GM12878 (cell line): ENCODE measurements around the gene RHOT1. TPM values are rescaled to one million over a fixed set of nuclear protein-coding genes. Genes with fewer than 3 reads are reported as not detected.
"Not testable (repeated sequence)": the region's sequence is repeated elsewhere in the genome, so short reads cannot be mapped to it uniquely, and the experiment has no call there.

Experiments used
- ATAC-seq: fragments of 200-7000 bp; cut with Tn5 transposase; 3 replicates; pipeline ENCODE4 v1.9.1; 2020; ENCODE audit warnings: mild to moderate bottlenecking, moderate library complexity
- BruUV-seq: library from RNA; stranded (reverse); fragments of 400-500 nt; replicated peaks from 2 replicates; lab custom pipeline; 2021; lab: Mats Ljungman, UMichigan
- CTCF ChIA-PET: fragments of 300-600 bp; sonication (Branson Sonifier 250); formaldehyde crosslinking; extraction: SDS; loops from one replicate; lab custom pipeline; 2021; ENCODE audit warnings: inconsistent platforms; lab: Yijun Ruan, JAX
- POLR2A ChIA-PET: fragments of 350-600 bp; formaldehyde crosslinking; extraction: SDS; loops from one replicate; lab custom pipeline; 2021; ENCODE audit warnings: inconsistent platforms; lab: Charles Lee
- RAD21 ChIA-PET: fragments of 300-600 bp; sonication (Branson Sonifier 250); formaldehyde crosslinking; loops from one replicate; lab custom pipeline; 2023; ENCODE audit warnings: antibody characterized with exemption; ENCODE audit not compliant: unreplicated experiment; lab: Charles Lee
- SMC1A ChIA-PET: fragments of 300-600 bp; sonication (Branson Sonifier 250); formaldehyde crosslinking; loops from one replicate; lab custom pipeline; 2023; ENCODE audit not compliant: unreplicated experiment, uncharacterized antibody; lab: Charles Lee
- DNase-seq: peaks from one replicate; pipeline ENCODE4 v3.0.0-alpha.2; 2011; ENCODE audit warnings: low read depth, low spot score
- FAIRE-seq: peaks from 3 replicates; lab custom pipeline; 2011; peaks lifted over from hg19 to GRCh38; lab: Jason Lieb, UNC
- H2AFZ ChIP-seq: 2 replicates; pipeline ENCODE4 v1.6.0; 2011; ENCODE audit warnings: low read depth, low read length, control low read depth; ENCODE audit not compliant: control insufficient read depth
- H3K27ac ChIP-seq: 2 replicates; pipeline ENCODE4 v1.5.1; 2011; ENCODE audit warnings: control low read depth; ENCODE audit not compliant: control insufficient read depth, insufficient read depth
- H3K27me3 ChIP-seq, 2 experiments: replicated peaks in 1 of 2; 2 replicates each; pipeline versions ENCODE4 v1.6.0 to v1.6.1; 2011; ENCODE audit warnings: low read length in 1 of 2; ENCODE audit not compliant: control insufficient read depth in 2 of 2, insufficient read depth in 2 of 2
- H3K36me3 ChIP-seq, 2 experiments: 2 replicates each; pipeline ENCODE4 v1.5.1; 2011; ENCODE audit warnings: low read length in 1 of 2; ENCODE audit not compliant: control insufficient read depth in 2 of 2, insufficient read depth in 2 of 2
- H3K4me1 ChIP-seq: 2 replicates; pipeline ENCODE4 v1.6.1; 2011; ENCODE audit warnings: mild to moderate bottlenecking, low read length, moderate library complexity, mixed read lengths; ENCODE audit not compliant: control insufficient read depth, insufficient read depth
- H3K4me2 ChIP-seq: 2 replicates; pipeline ENCODE4 v1.6.0; 2011; ENCODE audit warnings: control low read depth; ENCODE audit not compliant: control insufficient read depth, insufficient read depth
- H3K4me3 ChIP-seq: fragments of 200-600 bp; sonication (generic); 2 replicates; pipeline ENCODE4 v1.5.1; 2016
- H3K79me2 ChIP-seq: 2 replicates; pipeline ENCODE4 v1.6.0; 2011; ENCODE audit warnings: low read length; ENCODE audit not compliant: control insufficient read depth, insufficient read depth
- H3K9ac ChIP-seq: 2 replicates; pipeline ENCODE4 v1.8.0; 2011; ENCODE audit warnings: low read length, control low read depth, mixed read lengths; ENCODE audit not compliant: control insufficient read depth, insufficient read depth
- H3K9me3 ChIP-seq: replicated peaks from 3 replicates; pipeline ENCODE4 v1.5.1; 2011; ENCODE audit warnings: mild to moderate bottlenecking, low read length; ENCODE audit not compliant: control insufficient read depth, insufficient read depth
- H4K20me1 ChIP-seq: 2 replicates; pipeline ENCODE4 v1.6.0; 2011; ENCODE audit not compliant: control insufficient read depth, insufficient read depth
- ATF2 ChIP-seq: IDR thresholded peaks from 2 replicates; pipeline ENCODE4 v1.6.1; 2012; ENCODE audit warnings: low read length, inconsistent platforms
- ATF7 ChIP-seq: fragments of 450-650 bp; IDR thresholded peaks from 2 replicates; pipeline ENCODE4 v1.6.1; 2016; ENCODE audit warnings: low read depth, mild to moderate bottlenecking
- CHD1 ChIP-seq: IDR thresholded peaks from 2 replicates; pipeline ENCODE4 v1.6.1; 2012; ENCODE audit warnings: low read depth, low read length, improper control_type of control experiment
- CTCF ChIP-seq, 3 experiments: IDR thresholded peaks in 2 of 3; conservative IDR thresholded peaks in 1 of 3; 2 replicates each; pipeline ENCODE4 v1.5.1; 2011; ENCODE audit warnings: low read depth in 3 of 3, low read length in 3 of 3, mild to moderate bottlenecking in 3 of 3, control low read depth in 2 of 3, moderate library complexity in 2 of 3, inconsistent platforms in 1 of 3, mixed read lengths in 1 of 3; ENCODE audit not compliant: control insufficient read depth in 2 of 3, insufficient read depth in 1 of 3; ENCODE audit errors: extremely low read depth in 1 of 3
- ELK1 ChIP-seq: IDR thresholded peaks from 2 replicates; pipeline ENCODE4 v1.6.1; 2012; ENCODE audit warnings: low read depth, low read length, improper control_type of control experiment
- HDAC6 ChIP-seq: fragments of 200-600 bp; sonication (generic); IDR thresholded peaks from one replicate; pipeline ENCODE4 v1.8.0; 2017; ENCODE audit warnings: antibody characterized with exemption; ENCODE audit not compliant: unreplicated experiment
- MYB ChIP-seq: fragments of 150-350 bp; IDR thresholded peaks from 2 replicates; pipeline ENCODE4 v1.6.1; 2014; ENCODE audit warnings: mild to moderate bottlenecking, low read depth, low read length, borderline replicate concordance
- RCOR1 ChIP-seq: conservative IDR thresholded peaks from 2 replicates; pipeline ENCODE4 v1.6.1; 2012; ENCODE audit warnings: low read depth, low read length, improper control_type of control experiment
- SIX5 ChIP-seq: IDR thresholded peaks from 2 replicates; pipeline ENCODE4 v1.6.1; 2011; ENCODE audit warnings: mild to moderate bottlenecking, low read depth, low read length, moderate library complexity; ENCODE audit not compliant: severe bottlenecking
- USF1 ChIP-seq: IDR thresholded peaks from 2 replicates; pipeline ENCODE4 v1.6.1; 2011; ENCODE audit warnings: borderline replicate concordance, low read depth, mild to moderate bottlenecking, moderate library complexity, mixed read lengths, low read length; ENCODE audit not compliant: insufficient read depth; ENCODE audit errors: extremely low read length
- ZNF24 ChIP-seq: fragments of 450-650 bp; IDR thresholded peaks from 2 replicates; pipeline ENCODE4 v1.6.1; 2017; ENCODE audit warnings: antibody characterized with exemption, mild to moderate bottlenecking
- ZNF274 ChIP-seq: IDR thresholded peaks from one replicate; pipeline ENCODE4 v1.8.0; 2011; ENCODE audit not compliant: insufficient read length, insufficient read depth
- WGBS: methylation state at CpG from one replicate; pipeline ENCODE4 v1.1.6; 2016; ENCODE audit warnings: low lambda C conversion rate; ENCODE audit not compliant: insufficient replicate concordance, insufficient coverage; ENCODE audit errors: missing lambda C conversion rate; 5-methylcytosine and 5-hydroxymethylcytosine counted together
- in situ Hi-C: fragments of 300-500 bp; cut with MboI; formaldehyde crosslinking; loops from 9 replicates; pipeline ENCODE4 v1.14.3; 2018; ENCODE audit warnings: mixed read lengths
- intact Hi-C: fragments of 100-400 bp; cut with micrococcal nuclease; formaldehyde crosslinking; loops from one replicate; pipeline ENCODE4 v1.14.2; 2022; ENCODE audit not compliant: unreplicated experiment
- polyA plus RNA-seq, 11 experiments: library from polyadenylated mRNA; depleted of rRNA in 4 of 11; unstranded in 6 of 11; stranded (reverse) in 5 of 11; fragments of >200 nt; fragmentation: Nextera tagmentation in 4 of 11; fragmentation: Illumina TruSeq in 1 of 11; extraction: Ambion mirVana in 4 of 11; extraction: Trizol in 1 of 11; gene quantifications; 1 replicate in 1 of 11; 2 replicates in 10 of 11; pipeline versions ENCODE4 v1.2.1 to v1.2.3, GENCODE V29; 2011 to 2016; ENCODE audit warnings: inconsistent platforms in 2 of 11, missing spikeins in 2 of 11, low read depth in 1 of 11
- total RNA-seq, 4 experiments: library from RNA; depleted of rRNA in 3 of 4; stranded (reverse); fragments of >200 nt in 3 of 4; fragmentation: Illumina TruSeq in 1 of 4; extraction: Trizol in 1 of 4; gene quantifications; 2 replicates each; pipeline versions ENCODE4 v1.2.1 to v1.2.3, GENCODE V29; 2013 to 2021

Gene RHOT1
- total and polyA plus RNA-seq, 10 of the 15 experiments (the other 5 are each of a cell fraction or from before 2014, with no cell fraction given) = 13.3 to 68.2 (median 22.8) TPM

GRCh38 chr17:32107194-32107593, 35.1 kb upstream of the RHOT1 start:
- H3K27ac ChIP-seq, DNase-seq, H3K79me2 ChIP-seq, ATAC-seq, in situ Hi-C loops, H3K4me3 ChIP-seq, H3K9me3 ChIP-seq, BruUV-seq, H4K20me1 ChIP-seq, intact Hi-C loops, H3K36me3 ChIP-seq, H3K4me1 ChIP-seq, FAIRE-seq, H3K27me3 ChIP-seq, POLR2A ChIA-PET, RAD21 ChIA-PET: not testable (repeated sequence)
- peak overlapping the region; percentile 64; the same call in 1 of the 2 replicates for H3K4me2 ChIP-seq
- WGBS = 78% methylated on average over 1 of the region's 1 CpG
- ChIA-PET SMC1A (interaction anchor here (1.2 to 1.7 kb wide), 2 partner anchors 18 to 22 kb away, joined by 3 to 4 read pairs; no protein-coding TSS in a partner anchor), CTCF (interaction anchor here (1.5 kb wide), 1 partner anchor 32 kb away, joined by 3 read pairs; no protein-coding TSS in a partner anchor)
- peak overlapping the region; percentile 81 for H2AFZ ChIP-seq
- H3K9ac ChIP-seq = 0 out of 2 replicates have a peak overlapping the region, but pooled peaks have one; percentile 27

- Histone ChIP-seq H3K79me2 (no peaks in the 10 kb centered on the region), H4K20me1 (no peaks in the 10 kb centered on the region), H3K27ac (no peak overlapping the region), H3K4me2 (no peak overlapping the region), H3K27me3 (no peaks in the 10 kb centered on the region), H3K9ac (no peak overlapping the region), H3K4me3 (no peak overlapping the region), H3K4me1 (no peaks in the 10 kb centered on the region), H3K36me3 (no peaks in the 10 kb centered on the region), H3K9me3 (no peaks in the 10 kb centered on the region), H2AFZ (no peak overlapping the region)
- SMC1A ChIA-PET = no interaction called here
- in situ Hi-C loops (no loop called here), intact Hi-C loops (no loop called here)
- RAD21 ChIA-PET = no interaction called here
- CTCF ChIA-PET = no interaction called here
- POLR2A ChIA-PET = no interaction called here
- no peak for ATAC-seq
- DNase-seq = no peak
- no TSS peak for BruUV-seq
- no peak for FAIRE-seq
- WGBS = 82% methylated on average over 21 of the region's 21 CpGs
- no peak for TF ChIP-seq ZNF274
- TF ChIP-seq ATF7 = no peak
- no peak for TF ChIP-seq MYB
- no peak for TF ChIP-seq ELK1
- TF ChIP-seq CHD1 = no peak
- no peak for TF ChIP-seq ATF2
- TF ChIP-seq USF1 = no peak
- TF ChIP-seq RCOR1 = no peak
- TF ChIP-seq SIX5 = no peak
- TF ChIP-seq CTCF (IDR thresholded peaks at IDR 0.05 in 2 of 3, conservative IDR thresholded peaks at IDR 0.05 in 1 of 3; ENCODE audit: control insufficient read depth in 2 of 3, extremely low read depth in 1 of 3, insufficient read depth in 1 of 3, low read depth in 3 of 3, low read length in 3 of 3) = no peak
- no peak for TF ChIP-seq ZNF24
- TF ChIP-seq HDAC6 = no peak
Observed at GRCh38 chr17:32110596-32110995, 31.7 kb upstream of the RHOT1 start.
